ENCODE data around the gene JOSD2. TPM values are rescaled to one million over a fixed set of nuclear protein-coding genes. Genes with fewer than 3 reads are reported as not detected.

JOSD2 gene
- total RNA-seq, 1 experiment from 2014 or later = 60.8 TPM

- BruUV-seq (replicated peaks) = no TSS peak
- ATAC-seq (no peak), DNase-seq (no peak)
- Histone ChIP-seq H3K9me2 (replicated peaks; ENCODE audit: low read length) (no peaks in the 10 kb centered on the region), H4K20me1 (ENCODE audit: low read length) (no peaks in the 10 kb centered on the region), H3K79me2 (ENCODE audit: low read length) (no peaks in the 10 kb centered on the region), H3K4me2 (ENCODE audit: low read length) (no peak overlapping the region), H3K27me3 (ENCODE audit: low read length) (peaks cover 36% of the 10 kb centered on the region), H3F3A (ENCODE audit: low read length, unreplicated experiment) (no peaks in the 10 kb centered on the region), H3K4me3 (ENCODE audit: low read length) (no peak overlapping the region), H3K9me3 (ENCODE audit: low read length) (no peaks in the 10 kb centered on the region), H3K27ac (ENCODE audit: low read length) (no peak overlapping the region), H3K9ac (ENCODE audit: low read length) (no peak overlapping the region), H2AFZ (ENCODE audit: low read length) (no peak overlapping the region), H3K36me3 (ENCODE audit: low read depth, low read length) (no peaks in the 10 kb centered on the region), H3K4me1 (ENCODE audit: insufficient read depth, low read length) (no peaks in the 10 kb centered on the region)
- intact Hi-C loops (cut with micrococcal nuclease) = no loop called here
- TF ChIP-seq EZH2 (IDR thresholded peaks at IDR 0.05; ENCODE audit: low read length, unreplicated experiment) (no peak), CTCF (conservative IDR thresholded peaks at IDR 0.05; ENCODE audit: low read depth, low read length) (no peak), EZH2phosphoT487 (IDR thresholded peaks at IDR 0.05; ENCODE audit: borderline replicate concordance, low read length) (no peak)
- ChIA-PET POLR2A (ENCODE audit: unreplicated experiment) (interaction anchor here (0.6 kb wide), 1 partner anchor 13 kb away, joined by 5 read pairs; no protein-coding TSS in a partner anchor), CTCF (no interaction called here)
Observed at GRCh38 chr19:50558039-50558438, 47.0 kb upstream of the JOSD2 start.

GRCh38 chr19:50557009-50557613, 46.1 kb upstream of the JOSD2 start:
- Histone ChIP-seq H3K4me2 (ENCODE audit: low read length) (peak overlapping the region; percentile 99), H3K9me2 (replicated peaks; ENCODE audit: low read length) (no peaks in the 10 kb centered on the region), H3K4me3 (ENCODE audit: low read length) (no peak overlapping the region), H2AFZ (ENCODE audit: low read length) (no peak overlapping the region), H3K9me3 (ENCODE audit: low read length) (no peaks in the 10 kb centered on the region), H3F3A (ENCODE audit: low read length, unreplicated experiment) (no peaks in the 10 kb centered on the region), H3K79me2 (ENCODE audit: low read length) (no peaks in the 10 kb centered on the region), H3K9ac (ENCODE audit: low read length) (no peak overlapping the region), H3K27ac (ENCODE audit: low read length) (no peak overlapping the region), H3K36me3 (ENCODE audit: low read depth, low read length) (no peaks in the 10 kb centered on the region), H4K20me1 (ENCODE audit: low read length) (no peaks in the 10 kb centered on the region), H3K4me1 (ENCODE audit: insufficient read depth, low read length) (no peaks in the 10 kb centered on the region), H3K27me3 (ENCODE audit: low read length) (peaks cover 34% of the 10 kb centered on the region)
- intact Hi-C loops (cut with micrococcal nuclease) = no loop called here
- DNase-seq (no peak), ATAC-seq (no peak)
- CTCF ChIA-PET = interaction anchor here (0.6 to 1.9 kb wide), 4 partner anchors 16 to 32 kb away, joined by 3 to 13 read pairs (median 4); no protein-coding TSS in a partner anchor
- TF ChIP-seq CTCF (conservative IDR thresholded peaks at IDR 0.05; ENCODE audit: low read depth, low read length) (no peak), EZH2 (IDR thresholded peaks at IDR 0.05; ENCODE audit: low read length, unreplicated experiment) (no peak), EZH2phosphoT487 (IDR thresholded peaks at IDR 0.05; ENCODE audit: borderline replicate concordance, low read length) (no peak)
- BruUV-seq (replicated peaks) = no TSS peak
- POLR2A ChIA-PET (ENCODE audit: unreplicated experiment) = no interaction called here

GRCh38 chr19:50556282-50557008, 45.5 kb upstream of the JOSD2 start:
- Histone ChIP-seq H3K9me2 (replicated peaks; ENCODE audit: low read length) (no peaks in the 10 kb centered on the region), H3K9ac (ENCODE audit: low read length) (no peak overlapping the region), H3K27me3 (ENCODE audit: low read length) (peaks cover 38% of the 10 kb centered on the region), H3K4me1 (ENCODE audit: insufficient read depth, low read length) (no peaks in the 10 kb centered on the region), H2AFZ (ENCODE audit: low read length) (peak overlapping the region; percentile 100), H3K9me3 (ENCODE audit: low read length) (no peaks in the 10 kb centered on the region), H3K4me3 (ENCODE audit: low read length) (peak overlapping the region; percentile 76), H3K36me3 (ENCODE audit: low read depth, low read length) (no peaks in the 10 kb centered on the region), H3K79me2 (ENCODE audit: low read length) (no peaks in the 10 kb centered on the region), H3K4me2 (ENCODE audit: low read length) (peak overlapping the region; percentile 99), H3K27ac (ENCODE audit: low read length) (no peak overlapping the region), H4K20me1 (ENCODE audit: low read length) (no peaks in the 10 kb centered on the region), H3F3A (ENCODE audit: low read length, unreplicated experiment) (no peaks in the 10 kb centered on the region)
- ChIA-PET POLR2A (ENCODE audit: unreplicated experiment) (no interaction called here), CTCF (interaction anchor here (0.6 to 1.9 kb wide), 8 partner anchors 9 to 147 kb away, joined by 3 to 13 read pairs (median 4); no protein-coding TSS in a partner anchor)
- peak; percentile 82 for DNase-seq
- peak; percentile 86 for ATAC-seq
- intact Hi-C loops (cut with micrococcal nuclease) = no loop called here
- no TSS peak for BruUV-seq (replicated peaks)
- TF ChIP-seq CTCF (conservative IDR thresholded peaks at IDR 0.05; ENCODE audit: low read depth, low read length) (peak; percentile 99), EZH2 (IDR thresholded peaks at IDR 0.05; ENCODE audit: low read length, unreplicated experiment) (no peak), EZH2phosphoT487 (IDR thresholded peaks at IDR 0.05; ENCODE audit: borderline replicate concordance, low read length) (no peak)
